WTC11 (cell line): ENCODE measurements around the gene AQP12B.

ENCODE experiments used
- CTCF ChIP-seq: fragments of 200-600 bp; IDR thresholded peaks from 2 replicates; pipeline ENCODE4 v1.8.0; 2022; ENCODE audit warnings: antibody characterized with exemption
- ZNF121 ChIP-seq: sonication (generic); formaldehyde crosslinking; IDR thresholded peaks from 2 replicates; pipeline ENCODE4 v1.8.0; 2023; ENCODE audit warnings: missing genetic modification reagents

DNA sequence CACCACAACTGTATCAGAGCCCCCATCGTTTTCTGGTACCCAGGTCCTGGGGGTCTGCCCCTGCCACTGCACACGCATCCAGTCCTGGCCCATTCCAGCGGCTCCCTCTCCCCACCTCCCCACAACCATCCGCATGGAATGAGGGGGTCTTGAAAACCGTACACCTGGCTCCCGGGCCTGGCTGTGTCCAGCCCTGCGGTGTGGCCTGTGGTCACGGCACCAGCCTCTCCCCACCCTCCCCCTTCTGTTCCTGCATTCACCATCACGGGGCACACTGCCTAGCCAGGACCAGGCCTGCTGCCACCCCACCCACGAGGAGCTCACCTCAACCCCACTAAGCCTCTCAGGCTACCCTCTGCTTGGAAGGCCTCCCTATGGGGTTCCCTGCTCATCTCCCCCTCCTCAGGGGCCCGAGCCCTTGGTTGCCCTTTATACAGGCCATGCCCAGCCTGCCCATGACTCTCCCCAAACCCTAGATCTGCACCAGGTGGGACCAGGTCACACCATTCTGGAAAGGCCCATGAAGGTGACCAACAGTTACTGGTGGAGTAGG is 46.0 kb downstream of the AQP12B start:
- TF ChIP-seq CTCF, result no peak
- TF ChIP-seq ZNF121 (CRISPR knock-in tag), result no peak
